HG02642 (cell line): ENCODE results near the gene ADM.

Experiments
- ATAC-seq: cut with Tn5 transposase; IDR thresholded peaks from one replicate; pipeline ENCODE4 v1.9.1; 2021; ENCODE audit warnings: mild to moderate bottlenecking; ENCODE audit not compliant: unreplicated experiment, poor library complexity

Gene ADM

DNA sequence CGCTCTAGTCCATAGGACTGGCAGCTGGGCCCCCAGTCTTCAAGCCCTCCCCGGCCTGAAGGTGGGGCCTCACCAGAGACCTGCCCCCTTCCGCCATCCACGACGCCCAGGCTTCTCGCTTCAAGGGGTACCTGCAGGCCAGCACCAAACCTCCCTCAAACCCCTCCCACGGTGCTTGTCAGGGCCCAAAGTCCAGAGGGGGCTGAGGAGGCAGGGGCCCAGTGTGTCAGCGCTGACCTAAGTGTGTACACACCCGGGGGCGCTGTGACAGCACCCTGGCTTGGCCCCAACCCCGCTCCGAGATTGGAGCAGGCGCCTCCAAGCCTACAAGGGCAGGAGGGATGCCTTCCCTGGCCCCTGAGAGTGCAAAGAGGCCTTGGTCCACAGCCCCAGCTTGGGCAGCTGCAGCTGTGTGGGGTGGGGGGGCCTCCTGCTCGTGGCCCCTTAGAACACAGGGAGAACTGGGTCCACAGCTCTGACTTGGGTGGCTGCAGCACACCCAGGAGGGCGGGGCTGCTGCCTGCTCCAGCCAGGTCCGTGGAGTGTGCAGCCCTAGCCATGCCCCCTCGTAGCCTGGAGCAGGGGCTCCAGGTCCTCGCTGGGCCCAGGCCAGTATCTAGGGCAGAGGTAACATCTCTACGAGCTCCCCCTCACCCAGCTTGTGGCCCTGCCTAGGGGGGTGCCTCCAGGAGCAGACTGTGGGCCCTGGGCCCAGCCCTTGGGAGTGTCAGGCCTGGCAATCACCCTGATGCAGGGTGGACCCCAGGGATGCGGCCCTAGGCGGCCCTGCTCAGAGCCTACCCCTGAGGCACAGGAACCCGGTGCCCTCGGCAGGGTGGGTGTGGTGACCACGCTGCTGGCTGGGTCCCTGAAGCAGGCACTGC, 15.8 kb upstream of the ADM start:
- ATAC-seq = no peak

GRCh38 chr11:10289765-10290380, 15.0 kb upstream of the ADM start:
- no peak for ATAC-seq

DNA sequence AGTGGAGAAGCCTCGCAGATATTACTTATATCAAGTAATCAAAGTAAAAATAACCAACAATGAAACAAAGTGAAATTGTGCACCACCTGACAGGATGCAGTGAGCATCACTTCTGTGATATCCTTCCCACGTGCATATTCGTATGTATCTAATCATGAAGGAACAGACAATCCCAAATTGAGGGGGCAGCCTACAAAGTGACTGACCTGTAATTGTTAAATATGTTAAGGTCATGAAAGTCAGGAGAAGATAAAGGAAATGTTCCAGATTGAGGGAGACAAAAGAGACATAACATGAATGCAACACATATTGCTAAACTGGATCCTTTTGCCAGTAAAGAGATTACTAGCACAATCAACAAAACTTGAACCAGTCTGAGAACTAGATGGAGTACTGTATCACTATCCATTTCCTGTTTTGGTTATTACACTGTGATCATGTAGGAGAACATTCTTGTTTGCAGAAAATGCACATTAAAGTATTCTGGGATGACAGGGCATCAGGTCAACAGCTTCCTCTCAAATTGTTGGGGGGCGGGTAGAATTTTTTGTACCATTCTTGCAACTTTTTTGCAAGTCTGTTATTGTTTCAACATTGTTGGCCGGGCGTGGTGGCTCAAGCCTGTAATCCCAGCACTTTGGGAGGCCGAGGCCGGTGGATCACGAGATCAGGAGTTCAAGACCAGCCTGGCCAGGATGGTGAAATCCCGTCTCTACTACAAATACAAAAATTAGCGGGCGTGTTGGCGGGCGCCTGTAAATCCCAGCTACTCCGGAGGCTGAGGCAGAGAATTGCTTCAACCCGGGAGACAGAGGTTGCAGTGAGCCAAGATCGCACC, 12.9 kb upstream of the ADM start:
- no peak for ATAC-seq

DNA sequence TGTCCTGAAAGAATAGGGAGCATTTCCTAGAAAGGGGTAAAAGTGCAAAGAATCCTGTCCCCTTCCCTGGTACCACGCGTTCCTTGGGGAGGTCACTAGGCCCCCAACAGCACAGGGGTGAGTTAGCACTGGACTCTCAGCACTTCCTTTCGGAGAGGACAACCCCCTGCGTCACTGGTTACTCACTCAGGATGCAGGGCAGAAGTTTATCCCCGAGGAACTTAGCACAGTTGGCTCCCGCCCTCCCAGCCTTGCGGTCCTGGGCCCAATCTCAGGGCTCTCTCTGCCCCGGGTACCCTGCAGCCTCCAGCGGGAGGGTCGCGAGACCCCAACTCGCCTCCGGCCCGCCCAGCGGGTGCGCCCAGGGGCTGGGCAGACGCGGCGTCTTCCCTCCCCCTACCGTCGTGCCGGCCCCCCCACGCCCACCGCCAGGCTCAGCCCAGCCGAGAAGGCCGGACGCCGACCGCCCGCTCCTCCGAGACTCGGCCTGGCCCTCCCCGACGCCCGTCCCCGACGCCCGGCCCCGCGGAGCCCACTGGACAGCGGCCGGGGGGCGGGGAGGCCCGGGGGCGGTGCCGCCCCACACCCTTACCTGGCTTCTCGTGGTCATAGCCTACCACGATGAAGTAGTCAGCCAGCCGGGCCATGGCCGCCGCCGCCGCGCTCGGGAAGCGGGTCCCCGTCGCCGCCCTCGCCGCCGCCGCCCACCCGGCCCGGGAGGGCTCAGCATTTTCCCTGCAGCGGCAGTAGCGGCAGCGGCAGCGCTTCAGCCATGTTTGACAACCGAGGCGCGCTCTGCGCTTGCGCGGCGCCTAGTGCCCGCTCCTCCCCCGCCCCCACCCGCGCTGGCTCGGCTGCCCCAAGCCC, 11.2 kb upstream of the ADM start, which contains the start of gene SBF2:
SBF2 (minus strand) TSS at position 797 of the 867 bp plus-strand sequence; CDS start at position 647, 150 bp downstream.
- peak; percentile 56 for ATAC-seq

DNA sequence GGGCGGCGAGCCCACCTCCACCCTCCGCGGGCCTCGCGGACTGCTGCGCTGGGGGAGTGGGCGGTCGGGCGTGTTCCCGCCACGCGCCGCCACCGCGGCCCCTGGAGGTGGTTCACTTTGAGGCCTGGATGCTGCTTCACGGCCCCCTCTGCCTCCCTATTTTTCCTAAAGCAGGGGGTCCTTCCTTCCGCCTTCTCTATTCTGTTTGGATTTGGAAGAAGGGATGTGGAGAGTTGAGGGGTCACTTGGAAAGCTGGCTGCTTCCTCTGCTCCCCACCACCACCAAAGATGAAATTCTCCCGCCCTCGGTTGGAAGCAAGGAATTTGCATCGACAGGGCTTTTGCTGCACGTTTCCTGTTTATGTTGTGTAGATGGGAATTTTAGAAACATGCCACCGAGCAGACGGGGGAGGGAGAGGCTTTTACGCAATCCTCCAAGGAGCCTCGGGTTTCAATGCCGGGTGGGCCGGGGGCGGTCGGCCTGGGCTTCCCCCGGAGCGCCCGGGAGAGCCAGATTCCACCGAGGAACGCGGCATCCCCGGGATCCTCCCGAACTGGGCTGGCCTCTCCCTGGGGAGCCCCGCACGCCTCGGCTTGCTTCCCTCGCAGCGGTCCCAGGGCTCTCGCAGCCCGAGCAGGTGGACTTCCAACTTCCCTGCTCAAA, 10.5 kb upstream of the ADM start:
- ATAC-seq = no peak

DNA sequence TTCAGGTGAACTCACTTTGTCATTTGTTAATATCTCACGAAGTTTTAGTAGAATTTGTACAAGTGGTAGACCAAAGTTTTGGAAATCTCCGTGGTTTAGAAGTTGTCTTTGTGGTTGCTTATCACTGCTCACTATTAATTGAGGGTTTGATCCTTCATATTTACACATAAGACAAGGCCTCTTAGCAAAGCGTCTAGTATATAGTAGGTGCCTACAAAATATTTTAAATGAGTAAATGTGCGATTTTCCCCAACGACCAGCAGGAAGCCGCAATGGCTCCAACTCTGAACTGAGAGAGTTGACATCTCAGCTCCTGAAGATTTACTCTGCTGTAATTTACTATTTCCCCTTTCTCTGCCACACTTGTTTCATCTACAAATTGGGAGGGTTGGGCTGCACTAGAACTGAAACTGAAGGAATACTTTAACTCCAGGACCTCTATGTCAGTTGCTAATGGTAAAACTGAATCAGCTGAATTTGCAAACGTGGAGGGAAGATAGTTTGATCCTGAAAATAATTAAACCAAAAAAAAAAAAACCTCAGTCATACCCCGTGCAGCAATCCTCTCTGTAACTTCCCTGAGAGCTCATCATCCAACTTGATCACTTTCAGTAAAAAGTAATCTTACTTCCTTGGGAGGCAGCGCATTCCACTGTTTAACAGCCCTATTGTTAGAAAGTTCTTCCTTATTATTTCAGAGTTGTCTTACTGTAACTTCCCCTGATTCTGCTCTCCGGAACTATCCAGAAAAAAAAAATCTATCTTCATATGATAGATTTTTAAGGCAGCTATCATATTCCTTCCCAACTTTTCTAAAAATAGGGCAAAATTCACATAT, 9.6 kb upstream of the ADM start:
- no peak for ATAC-seq

DNA sequence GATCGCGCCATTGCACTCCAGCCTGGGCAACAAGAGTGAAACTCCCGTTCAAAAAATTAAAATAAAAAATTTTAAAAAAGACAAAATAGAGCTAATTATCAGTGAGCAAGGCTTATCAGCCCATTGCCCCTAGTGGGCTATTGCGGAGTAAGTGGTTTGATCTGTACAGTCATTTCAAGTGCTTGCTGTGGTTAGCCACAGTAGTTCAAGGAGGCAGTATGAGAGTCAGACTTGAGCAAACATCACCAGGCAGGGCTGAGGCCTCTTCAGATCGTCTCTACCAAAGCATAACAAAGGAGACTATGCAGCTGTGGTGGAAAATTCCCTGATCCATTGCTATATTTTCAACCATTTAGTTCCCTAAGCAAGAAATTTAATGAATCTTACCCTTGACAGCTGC, 6.5 kb upstream of the ADM start:
- peak; percentile 85 for ATAC-seq

DNA sequence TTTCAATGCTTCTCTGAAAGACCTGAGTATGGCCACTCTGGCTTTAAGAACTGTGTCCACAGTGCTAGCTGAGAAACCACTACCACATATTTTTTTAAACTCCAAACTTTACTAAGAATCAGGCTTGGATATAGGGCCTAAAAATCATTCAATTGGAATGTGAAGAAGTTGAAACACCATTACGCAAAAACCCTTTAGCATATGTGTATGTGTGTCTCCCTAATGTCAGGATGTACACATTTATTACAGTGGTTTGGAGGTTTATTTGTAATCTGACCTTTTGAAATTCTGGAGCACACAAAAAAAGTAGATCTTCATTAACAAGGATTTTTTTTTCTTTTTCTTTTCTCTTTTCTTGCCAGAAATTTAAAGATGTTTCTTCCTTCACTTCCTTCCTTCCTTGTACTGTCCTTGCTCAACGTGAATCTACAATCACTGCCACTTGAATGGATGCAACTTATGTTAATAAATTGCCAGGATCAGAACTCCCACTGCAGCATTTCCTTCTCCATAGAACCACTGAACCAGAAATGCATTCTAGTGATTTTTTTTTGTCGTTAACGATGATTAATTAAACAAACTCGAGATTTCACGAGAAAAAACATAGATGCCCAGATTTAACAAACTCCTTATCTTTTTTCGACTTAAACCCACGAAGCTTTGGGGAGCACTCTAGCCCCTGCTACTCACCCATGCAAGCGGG, 3.1 kb upstream of the ADM start:
- no peak for ATAC-seq

GRCh38 chr11:10302359-10302743, 2.5 kb upstream of the ADM start:
- no peak for ATAC-seq

DNA sequence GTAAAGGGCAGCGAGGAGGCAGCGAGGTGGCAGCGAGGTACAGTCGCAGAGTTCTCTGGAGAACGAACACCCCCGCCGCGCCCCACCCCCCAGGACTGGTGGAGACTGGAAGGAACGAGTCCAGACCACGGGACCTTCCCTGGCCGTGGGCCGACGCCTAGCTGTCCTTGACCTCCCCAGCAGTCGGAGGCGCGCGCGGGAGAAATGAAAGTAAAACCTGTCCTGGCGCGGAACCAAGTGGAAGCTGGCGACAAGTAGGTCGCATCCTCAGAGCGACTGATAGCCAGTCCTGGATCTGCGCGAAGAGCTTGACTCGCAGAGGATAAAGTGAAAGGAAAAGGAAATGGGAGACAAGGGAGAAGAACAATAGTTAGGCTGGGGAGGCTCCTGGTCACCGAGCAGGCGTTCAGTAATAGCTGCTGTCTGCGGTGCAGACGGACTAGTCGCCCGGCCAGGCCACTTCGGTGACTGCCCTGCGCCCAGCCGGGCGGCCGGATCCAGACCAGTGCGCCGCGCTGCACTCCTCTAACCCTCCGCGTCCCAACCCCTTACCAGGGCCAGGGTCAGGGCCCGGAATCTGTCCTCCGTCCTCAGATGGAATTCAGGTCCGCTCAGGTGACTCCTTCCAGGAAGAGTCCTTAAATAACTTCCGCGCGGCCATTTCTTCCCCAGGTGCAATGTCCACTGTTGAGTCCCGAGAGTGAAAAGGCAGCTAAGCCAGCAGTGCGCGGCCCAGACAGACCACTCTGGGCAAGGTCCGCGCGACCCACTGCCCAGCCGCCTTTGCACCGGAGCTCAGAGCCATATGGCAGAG, 1.9 kb upstream of the ADM start:
- ATAC-seq = no peak

DNA sequence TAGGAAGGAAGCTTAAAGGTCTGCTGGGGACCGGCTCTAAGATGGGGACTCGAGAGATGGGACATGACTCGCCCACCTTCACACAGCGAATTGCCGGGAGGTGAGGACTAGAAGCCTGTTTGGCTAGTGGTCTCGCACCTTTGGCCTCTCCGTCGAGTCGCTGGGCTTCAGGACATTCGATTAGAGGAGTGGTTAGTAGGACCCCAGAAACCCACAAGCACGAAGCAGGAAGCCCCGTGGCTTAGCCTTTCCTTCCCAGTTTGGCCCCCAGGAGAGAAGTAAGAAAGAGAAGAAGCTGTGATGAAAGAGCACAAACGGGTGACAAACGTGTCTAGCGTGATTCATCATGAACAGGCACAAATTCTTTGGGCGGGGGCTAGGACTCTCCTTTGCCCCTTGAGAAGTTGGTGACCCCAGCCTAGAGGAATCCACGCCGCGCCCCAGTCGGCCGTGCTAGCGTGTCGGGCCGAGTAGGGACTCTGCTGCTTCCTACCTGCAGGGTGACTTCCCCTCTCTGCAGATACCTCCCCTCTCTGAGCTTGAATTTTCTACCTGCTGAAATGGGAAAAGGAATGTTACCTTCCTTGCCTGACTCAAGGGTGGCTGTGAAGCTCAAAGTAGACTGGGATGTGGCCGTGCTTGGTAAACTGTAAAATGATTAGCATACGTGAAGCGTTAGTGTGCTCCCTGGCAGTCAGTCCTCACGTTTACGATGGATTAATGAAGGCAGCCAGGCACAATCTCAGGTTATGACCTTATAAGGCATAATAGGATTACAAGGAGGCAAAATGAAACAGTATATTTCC, 1.1 kb upstream of the ADM start:
- no peak for ATAC-seq

- no peak for ATAC-seq
These were observed 540 bp downstream of the ADM start for GRCh38 chr11:10305262-10305963.

DNA sequence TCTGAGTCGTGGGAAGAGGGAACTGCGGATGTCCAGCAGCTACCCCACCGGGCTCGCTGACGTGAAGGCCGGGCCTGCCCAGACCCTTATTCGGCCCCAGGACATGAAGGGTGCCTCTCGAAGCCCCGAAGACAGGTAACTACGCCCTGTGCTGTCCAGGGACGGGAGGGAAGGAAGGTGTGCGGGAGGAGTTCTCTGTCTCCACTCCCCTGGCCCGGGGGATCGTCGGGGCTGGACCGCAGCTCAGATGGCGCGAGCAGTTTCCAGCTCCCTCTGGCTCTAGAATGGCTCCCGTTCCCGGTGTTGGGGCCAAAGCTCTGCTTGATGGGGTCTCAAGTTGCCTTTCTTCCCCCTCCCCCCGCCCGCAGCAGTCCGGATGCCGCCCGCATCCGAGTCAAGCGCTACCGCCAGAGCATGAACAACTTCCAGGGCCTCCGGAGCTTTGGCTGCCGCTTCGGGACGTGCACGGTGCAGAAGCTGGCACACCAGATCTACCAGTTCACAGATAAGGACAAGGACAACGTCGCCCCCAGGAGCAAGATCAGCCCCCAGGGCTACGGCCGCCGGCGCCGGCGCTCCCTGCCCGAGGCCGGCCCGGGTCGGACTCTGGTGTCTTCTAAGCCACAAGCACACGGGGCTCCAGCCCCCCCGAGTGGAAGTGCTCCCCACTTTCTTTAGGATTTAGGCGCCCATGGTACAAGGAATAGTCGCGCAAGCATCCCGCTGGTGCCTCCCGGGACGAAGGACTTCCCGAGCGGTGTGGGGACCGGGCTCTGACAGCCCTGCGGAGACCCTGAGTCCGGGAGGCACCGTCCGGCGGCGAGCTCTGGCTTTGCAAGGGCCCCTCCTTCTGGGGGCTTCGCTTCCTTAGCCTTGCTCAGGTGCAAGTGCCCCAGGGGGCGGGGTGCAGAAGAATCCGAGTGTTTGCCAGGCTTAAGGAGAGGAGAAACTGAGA, 1.4 kb downstream of the ADM start:
- ATAC-seq = no peak

DNA sequence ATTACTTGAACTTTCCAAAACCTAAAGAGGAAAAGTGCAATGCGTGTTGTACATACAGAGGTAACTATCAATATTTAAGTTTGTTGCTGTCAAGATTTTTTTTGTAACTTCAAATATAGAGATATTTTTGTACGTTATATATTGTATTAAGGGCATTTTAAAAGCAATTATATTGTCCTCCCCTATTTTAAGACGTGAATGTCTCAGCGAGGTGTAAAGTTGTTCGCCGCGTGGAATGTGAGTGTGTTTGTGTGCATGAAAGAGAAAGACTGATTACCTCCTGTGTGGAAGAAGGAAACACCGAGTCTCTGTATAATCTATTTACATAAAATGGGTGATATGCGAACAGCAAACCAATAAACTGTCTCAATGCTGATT, 2.1 kb downstream of the ADM start:
- ATAC-seq = no peak
